Superior temporal gyrus (tissue), 1 donor: Measurements from ENCODE around the gene ALOX12B.
"Not testable (repeated sequence)": the region's sequence is repeated elsewhere in the genome, so short reads cannot be mapped to it uniquely, and the experiment has no call there.

ENCODE experiments used
- DNase-seq: peaks from one replicate; pipeline ENCODE4 v3.0.0-alpha.2; 2016; ENCODE audit errors: extremely low spot score

Gene ALOX12B

GRCh38 chr17:8118769-8119580 is 31.5 kb upstream of the ALOX12B start:
- DNase-seq, result peak; percentile 96

GRCh38 chr17:8117980-8118768 is 30.7 kb upstream of the ALOX12B start, which contains the start of gene ALOXE3:
Gene ALOXE3, minus strand, starts transcription at chr17:8118514. Its CDS starts 524 bp downstream, at chr17:8117990.
- DNase-seq, result peak; percentile 33

GRCh38 chr17:8117367-8117979 is 30.0 kb upstream of the ALOX12B start:
- DNase-seq, result no peak

GRCh38 chr17:8116776-8117175 is 29.3 kb upstream of the ALOX12B start:
- no peak for DNase-seq

DNA sequence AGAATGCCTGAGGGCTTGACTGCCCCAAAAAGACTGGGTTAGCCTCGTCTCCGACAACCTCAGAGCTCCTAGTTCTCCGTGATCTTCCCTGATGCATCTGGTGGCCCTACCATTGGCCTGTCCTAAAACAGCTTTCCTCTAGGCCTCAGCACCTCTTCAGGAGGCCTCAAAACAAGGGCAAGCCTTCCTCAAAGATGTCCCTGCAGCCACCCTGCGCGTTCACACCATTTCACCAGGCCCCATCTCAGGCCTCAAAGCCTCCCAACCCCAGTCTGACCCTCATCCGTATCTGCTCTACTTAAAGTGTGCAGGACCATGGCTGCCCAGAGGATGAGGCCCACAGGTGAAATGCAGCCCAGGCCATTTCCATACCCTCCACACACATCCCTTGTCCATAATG is 23.4 kb upstream of the ALOX12B start:
- no peak for DNase-seq

GRCh38 chr17:8110456-8110804 is 22.9 kb upstream of the ALOX12B start:
- DNase-seq, result no peak

GRCh38 chr17:8109661-8110455 is 22.3 kb upstream of the ALOX12B start:
- no peak for DNase-seq

- no peak for DNase-seq
Observed at GRCh38 chr17:8108972-8109660, 21.6 kb upstream of the ALOX12B start.

DNA sequence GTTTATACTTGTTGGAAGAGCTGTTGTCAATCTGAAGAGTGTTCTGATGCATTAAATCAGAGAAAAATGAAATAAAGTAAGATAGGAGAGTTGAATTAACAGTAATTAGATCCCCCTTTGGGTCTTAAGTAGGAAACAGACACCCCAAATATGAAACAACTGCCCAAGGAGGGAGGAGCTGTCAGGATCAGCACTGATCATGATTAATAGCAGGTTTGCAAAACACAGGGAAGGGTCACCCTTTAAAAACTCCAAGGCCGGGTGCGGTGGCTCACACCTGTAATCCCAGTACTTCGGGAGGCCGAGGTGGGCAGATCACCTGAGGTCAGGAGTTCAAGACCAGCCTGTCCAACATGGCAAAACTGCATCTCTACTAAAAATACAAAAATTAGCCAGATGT is 19.5 kb upstream of the ALOX12B start:
- not testable (repeated sequence) for DNase-seq

- DNase-seq, result no peak
Observed at GRCh38 chr17:8105957-8106398, 18.5 kb upstream of the ALOX12B start.

- DNase-seq, result no peak
Observed at GRCh38 chr17:8104911-8105310, 17.4 kb upstream of the ALOX12B start.

- no peak for DNase-seq
Observed at GRCh38 chr17:8103549-8103948, 16.0 kb upstream of the ALOX12B start.

DNA sequence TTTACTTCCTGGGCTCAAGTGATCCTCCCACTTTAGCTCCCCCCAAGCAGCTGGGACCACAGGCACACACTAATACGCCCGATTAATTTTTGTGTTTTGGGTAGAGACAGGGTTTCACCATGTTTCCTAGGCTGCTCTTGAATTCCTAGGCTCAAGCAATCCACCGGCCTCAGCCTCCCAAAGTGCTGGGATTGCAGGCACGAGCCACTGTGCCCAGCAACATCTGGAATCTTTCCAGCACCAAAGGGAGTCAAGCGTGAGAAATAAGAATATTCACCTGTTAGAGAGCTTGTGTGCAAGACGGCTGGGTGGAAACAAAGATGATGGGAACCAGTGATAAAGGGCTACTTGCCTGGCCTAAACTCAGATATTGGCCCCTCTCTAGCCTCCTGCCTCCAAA is 14.2 kb upstream of the ALOX12B start:
- no peak for DNase-seq

DNA sequence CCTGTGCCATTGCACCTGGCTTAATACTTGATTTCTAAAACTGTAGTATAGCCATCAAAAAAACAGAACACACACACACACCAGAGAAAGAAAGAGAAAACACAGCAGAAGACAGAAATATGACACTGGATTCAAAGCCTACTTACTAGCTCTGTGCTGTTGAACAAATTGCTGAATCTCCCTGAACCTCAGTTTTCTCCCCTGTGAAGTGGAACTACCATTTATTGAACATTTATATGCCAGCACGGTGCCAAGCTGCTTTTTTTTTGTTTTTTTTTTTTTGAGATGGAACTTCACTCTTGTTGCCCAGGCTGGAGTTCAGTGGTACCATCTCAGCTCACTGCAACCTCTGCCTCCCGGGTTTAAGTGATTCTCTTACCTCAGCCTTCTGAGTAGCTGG is 13.2 kb upstream of the ALOX12B start:
- no peak for DNase-seq

DNA sequence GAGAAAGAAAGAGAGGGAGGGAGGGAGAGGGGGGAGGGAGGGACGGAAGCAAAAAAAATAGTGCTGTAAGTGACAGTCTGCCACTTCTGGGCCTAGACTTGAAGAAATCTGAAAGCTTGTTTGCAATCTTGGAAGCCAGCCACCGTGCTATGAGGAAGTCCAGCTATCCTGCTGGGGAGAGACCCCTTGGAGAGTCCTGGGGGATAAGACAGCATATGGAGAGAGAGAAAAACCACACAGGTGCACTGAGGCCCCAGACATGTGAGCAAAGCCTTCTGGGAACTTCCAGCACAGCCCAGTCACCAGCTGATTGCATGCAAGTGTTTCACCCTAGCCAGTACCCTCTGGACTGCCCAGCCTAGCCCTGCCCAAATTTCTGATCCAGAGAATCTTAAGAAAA is 12.6 kb upstream of the ALOX12B start:
- DNase-seq, result no peak

DNA sequence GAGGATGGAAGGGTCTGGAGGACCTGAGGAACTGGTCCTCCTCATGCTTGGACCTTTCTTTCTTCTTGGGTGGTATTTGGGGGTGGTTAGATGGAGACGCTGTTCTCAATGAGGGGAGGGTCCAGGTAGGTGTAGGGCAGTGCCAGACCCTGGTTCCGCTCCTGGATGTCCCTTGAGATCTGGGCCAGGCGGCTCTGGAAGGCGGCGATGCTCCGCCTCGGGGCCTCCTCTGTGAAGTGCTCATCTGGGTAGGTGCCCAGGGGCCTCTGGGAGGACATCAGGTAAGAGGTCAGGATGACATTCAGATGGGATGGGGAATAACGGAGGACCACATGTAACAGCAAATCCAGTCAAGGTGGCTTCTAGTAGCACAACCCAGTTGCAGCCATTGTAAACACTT is 9.0 kb upstream of the ALOX12B start:
- no peak for DNase-seq

DNA sequence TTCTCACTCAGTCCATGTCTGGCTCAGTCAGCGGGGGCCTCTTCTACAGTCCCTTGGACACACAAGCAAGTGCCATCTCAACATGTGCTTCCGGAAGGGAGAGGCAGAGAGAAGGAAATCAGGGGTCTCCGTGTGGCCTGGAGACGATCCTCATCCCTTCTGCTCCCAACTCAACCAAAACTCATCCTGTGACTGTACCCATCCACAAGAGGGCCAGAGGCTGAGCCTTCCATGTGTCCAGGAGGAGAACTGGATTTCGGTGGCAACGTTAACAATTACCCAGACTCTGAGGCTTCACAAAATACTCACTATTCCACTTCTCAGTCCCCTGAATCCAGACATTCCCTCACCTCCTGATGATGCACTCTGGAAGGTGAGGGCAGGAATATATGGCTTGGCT is 7.8 kb upstream of the ALOX12B start:
- no peak for DNase-seq

DNA sequence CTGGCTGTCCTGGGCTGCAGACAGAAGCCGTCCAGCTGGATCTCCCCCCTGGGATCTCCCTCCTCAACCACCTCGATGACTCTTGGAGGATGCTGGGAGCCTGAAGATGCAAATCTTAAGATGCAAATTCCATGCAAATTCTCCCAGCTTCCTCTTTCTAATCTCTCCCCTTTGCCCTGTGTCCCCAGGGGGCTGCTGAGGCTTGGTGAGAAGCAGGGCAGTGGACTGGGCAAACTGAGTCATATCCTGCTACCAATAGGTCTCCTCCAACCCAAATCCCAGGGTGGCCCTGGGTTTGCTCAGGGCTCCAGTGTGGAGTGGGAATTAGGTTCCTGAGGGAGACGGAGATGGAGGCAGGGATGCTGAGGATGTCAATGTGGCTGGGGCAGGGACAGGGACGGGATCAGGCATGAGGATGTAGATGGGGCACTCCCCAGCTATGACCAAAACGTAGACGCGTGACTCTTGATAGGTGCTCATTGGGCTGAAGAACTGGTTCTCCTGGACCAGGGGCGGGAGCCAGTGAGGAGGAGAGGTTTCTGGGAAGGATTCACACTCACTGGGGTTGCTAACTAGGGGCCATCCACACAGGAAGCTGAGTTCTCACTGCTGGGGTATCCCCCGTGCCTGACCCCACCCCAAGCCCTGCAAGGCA is 3.6 kb upstream of the ALOX12B start:
- DNase-seq, result no peak

GRCh38 chr17:8089728-8090127 is 2.2 kb upstream of the ALOX12B start:
- no peak for DNase-seq

- DNase-seq, result no peak
Observed at GRCh38 chr17:8087952-8088230, 375 bp upstream of the ALOX12B start.

GRCh38 chr17:8084250-8084649 is 3.3 kb downstream of the ALOX12B start:
- no peak for DNase-seq
